OCI-LY7 (cell line): ENCODE results near the gene SLC22A4. TPM values are rescaled to one million over a fixed set of nuclear protein-coding genes. Genes with fewer than 3 reads are reported as not detected.

Experiments used
- BruUV-seq: library from RNA; stranded (reverse); fragments of 400-500 nt; replicated peaks from 2 replicates; lab custom pipeline; 2021; lab: Mats Ljungman, UMichigan
- CTCF ChIA-PET: fragments of 300-600 bp; sonication (Branson Sonifier 250); formaldehyde crosslinking; loops from one replicate; lab custom pipeline; 2022; ENCODE audit warnings: antibody characterized with exemption; ENCODE audit not compliant: unreplicated experiment; lab: Charles Lee
- POLR2A ChIA-PET: fragments of 300-600 bp; sonication (Branson Sonifier 250); formaldehyde crosslinking; loops from one replicate; lab custom pipeline; 2022; ENCODE audit warnings: antibody characterized with exemption; lab: Charles Lee
- DNase-seq: peaks from one replicate; pipeline ENCODE4 v3.0.0-alpha.2; 2015; ENCODE audit warnings: low spot score
- H2AFZ ChIP-seq: fragments of 200-600 bp; sonication (generic), shearing (Covaris generic); 2 replicates; pipeline ENCODE4 v1.6.1; 2014; ENCODE audit warnings: mild to moderate bottlenecking, antibody characterized with exemption, low read length, moderate library complexity
- H3K27ac ChIP-seq: fragments of 200-600 bp; sonication (generic); 2 replicates; pipeline ENCODE4 v1.5.1; 2014; ENCODE audit warnings: mixed run types, low read depth, mild to moderate bottlenecking, moderate library complexity, low read length, inconsistent platforms; ENCODE audit not compliant: poor library complexity, severe bottlenecking
- H3K36me3 ChIP-seq: fragments of 200-600 bp; sonication (generic); 2 replicates; pipeline ENCODE4 v1.6.1; 2014; ENCODE audit warnings: mild to moderate bottlenecking, antibody characterized with exemption, low read length, moderate library complexity, mixed read lengths; ENCODE audit not compliant: insufficient read depth
- H3K4me1 ChIP-seq: fragments of 200-600 bp; sonication (generic); 2 replicates; pipeline ENCODE4 v1.5.1; 2014; ENCODE audit warnings: mild to moderate bottlenecking, low read length; ENCODE audit not compliant: insufficient read depth, poor library complexity, severe bottlenecking
- H3K4me2 ChIP-seq: fragments of 200-600 bp; sonication (generic); 2 replicates; pipeline ENCODE4 v1.6.1; 2014; ENCODE audit warnings: mild to moderate bottlenecking, low read length
- H3K4me3 ChIP-seq: fragments of 200-600 bp; sonication (generic); 2 replicates; pipeline ENCODE4 v1.5.1; 2014; ENCODE audit warnings: mild to moderate bottlenecking, low read depth, low read length; ENCODE audit not compliant: poor library complexity, severe bottlenecking
- H3K79me2 ChIP-seq: fragments of 200-600 bp; sonication (generic); 2 replicates; pipeline ENCODE4 v1.6.1; 2016; ENCODE audit warnings: low read depth, mild to moderate bottlenecking, low read length, moderate library complexity, mixed read lengths; ENCODE audit not compliant: insufficient read depth
- H3K9me2 ChIP-seq: fragments of 200-600 bp; sonication (generic); 2 replicates; pipeline ENCODE4 v1.6.1; 2016; ENCODE audit warnings: mild to moderate bottlenecking, low read length, mixed read lengths; ENCODE audit not compliant: insufficient read depth
- H3K9me3 ChIP-seq: fragments of 200-600 bp; sonication (generic); 2 replicates; pipeline ENCODE4 v1.6.1; 2014; ENCODE audit warnings: mild to moderate bottlenecking, mixed run types, low read length, mixed read lengths
- H4K20me1 ChIP-seq: fragments of 200-600 bp; sonication (generic); 2 replicates; pipeline ENCODE4 v1.6.1; 2014; ENCODE audit warnings: mild to moderate bottlenecking, antibody characterized with exemption, low read length, moderate library complexity, mixed read lengths; ENCODE audit not compliant: insufficient read depth
- CTCF ChIP-seq: fragments of 200-600 bp; sonication (generic); conservative IDR thresholded peaks from 2 replicates; pipeline ENCODE4 v1.5.1; 2014; ENCODE audit warnings: mild to moderate bottlenecking, antibody characterized with exemption, low read length, moderate library complexity, mixed read lengths
- EZH2phosphoT487 ChIP-seq: fragments of 200-600 bp; sonication (generic); IDR thresholded peaks from 2 replicates; pipeline ENCODE4 v1.6.1; 2018; ENCODE audit warnings: low read depth, borderline replicate concordance, mild to moderate bottlenecking, mixed run types, antibody characterized with exemption, low read length, moderate library complexity, mixed read lengths
- intact Hi-C: fragments of 100-400 bp; cut with micrococcal nuclease; formaldehyde crosslinking; loops from one replicate; pipeline ENCODE4 v1.10.0; 2022; ENCODE audit not compliant: unreplicated experiment
- total RNA-seq, 2 experiments: library from RNA; depleted of rRNA in 1 of 2; stranded (reverse); fragments of >200 nt in 1 of 2; shearing (Covaris generic) in 1 of 2; gene quantifications; 2 replicates each; pipeline ENCODE4 v1.2.3, GENCODE V29; 2014 to 2022

The SLC22A4 gene
- total RNA-seq, 2 experiments from 2014 or later: not detected

- H3K9me2 ChIP-seq: no peaks in the 10 kb centered on the region
- H3K9me3 ChIP-seq: no peaks in the 10 kb centered on the region
- no TSS peak for BruUV-seq
- H4K20me1 ChIP-seq: no peaks in the 10 kb centered on the region
- ChIA-PET POLR2A (no interaction called here), CTCF (interaction anchor here (0.5 kb wide), 1 partner anchor 81 kb away, joined by 3 read pairs; no protein-coding TSS in a partner anchor)
- intact Hi-C loops: loop anchor here (5.0 to 10.0 kb wide), 2 partner anchors 85 to 233 kb away; no protein-coding TSS in a partner anchor
- no peak for DNase-seq
- H2AFZ ChIP-seq: 0 out of 2 replicates have a peak overlapping the region, but pooled peaks have one; percentile 24
- H3K4me3 ChIP-seq: no peak overlapping the region
- H3K36me3 ChIP-seq: no peaks in the 10 kb centered on the region
- H3K27ac ChIP-seq: no peak overlapping the region
- no peaks in the 10 kb centered on the region for H3K79me2 ChIP-seq
- TF ChIP-seq EZH2phosphoT487: no peak
- TF ChIP-seq CTCF: no peak
- no peaks in the 10 kb centered on the region for H3K4me1 ChIP-seq
- no peak overlapping the region for H3K4me2 ChIP-seq
These were observed 24.4 kb upstream of the SLC22A4 start for GRCh38 chr5:132269635-132270334.

- Histone ChIP-seq H2AFZ (0 out of 2 replicates have a peak overlapping the region, but pooled peaks have one; percentile 24), H3K79me2 (no peaks in the 10 kb centered on the region), H3K4me1 (no peaks in the 10 kb centered on the region), H3K4me2 (no peak overlapping the region), H3K36me3 (no peaks in the 10 kb centered on the region), H3K9me2 (no peaks in the 10 kb centered on the region), H4K20me1 (no peaks in the 10 kb centered on the region), H3K4me3 (no peak overlapping the region), H3K9me3 (no peaks in the 10 kb centered on the region), H3K27ac (no peak overlapping the region)
- BruUV-seq: no TSS peak
- no peak for DNase-seq
- no peak for TF ChIP-seq EZH2phosphoT487
- no peak for TF ChIP-seq CTCF
- intact Hi-C loops: loop anchor here (5.0 to 10.0 kb wide), 2 partner anchors 85 to 232 kb away; no protein-coding TSS in a partner anchor
- POLR2A ChIA-PET: no interaction called here
- CTCF ChIA-PET: interaction anchor here (0.5 kb wide), 1 partner anchor 80 kb away, joined by 3 read pairs; no protein-coding TSS in a partner anchor
These were observed 23.9 kb upstream of the SLC22A4 start for GRCh38 chr5:132270335-132270665.

- no peaks in the 10 kb centered on the region for H3K9me3 ChIP-seq
- POLR2A ChIA-PET: no interaction called here
- H3K4me3 ChIP-seq: no peak overlapping the region
- no peak for DNase-seq
- H3K27ac ChIP-seq: no peak overlapping the region
- no peak for TF ChIP-seq CTCF
- no peak for TF ChIP-seq EZH2phosphoT487
- intact Hi-C loops: loop anchor here (5.0 to 10.0 kb wide), 2 partner anchors 86 to 232 kb away; no protein-coding TSS in a partner anchor
- no peak overlapping the region for H2AFZ ChIP-seq
- no peaks in the 10 kb centered on the region for H3K9me2 ChIP-seq
- H3K4me1 ChIP-seq: no peaks in the 10 kb centered on the region
- BruUV-seq: no TSS peak
- H3K36me3 ChIP-seq: no peaks in the 10 kb centered on the region
- no peaks in the 10 kb centered on the region for H4K20me1 ChIP-seq
- CTCF ChIA-PET: no interaction called here
- no peaks in the 10 kb centered on the region for H3K79me2 ChIP-seq
- no peak overlapping the region for H3K4me2 ChIP-seq
These were observed 23.5 kb upstream of the SLC22A4 start for GRCh38 chr5:132270706-132271105.
